ENCODE results near the gene CES3.
"Not testable (repeated sequence)": the region's sequence is repeated elsewhere in the genome, so short reads cannot be mapped to it uniquely, and the experiment has no call there.

Gene CES3

GRCh38 chr16:66973716-66974115, 12.7 kb downstream of the CES3 start:
- no peak for DNase-seq

- peak; percentile 13 for DNase-seq
These were observed 13.3 kb downstream of the CES3 start for GRCh38 chr16:66974156-66974931.

DNA sequence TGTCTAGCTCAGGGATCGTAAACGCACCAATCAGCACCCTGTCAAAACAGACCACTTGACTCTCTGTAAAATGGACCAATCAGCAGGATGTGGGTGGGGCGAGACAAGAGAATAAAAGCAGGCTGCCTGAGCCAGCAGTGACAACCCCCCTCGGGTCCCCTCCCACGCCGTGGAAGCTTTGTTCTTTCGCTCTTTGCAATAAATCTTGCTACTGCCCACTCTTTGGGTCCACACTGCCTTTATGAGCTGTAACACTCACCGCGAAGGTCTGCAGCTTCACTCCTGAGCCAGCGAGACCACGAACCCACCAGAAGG, 13.8 kb downstream of the CES3 start:
- peak; percentile 73 for DNase-seq

- no peak for DNase-seq
These were observed 14.3 kb downstream of the CES3 start for GRCh38 chr16:66975302-66975893.

DNA sequence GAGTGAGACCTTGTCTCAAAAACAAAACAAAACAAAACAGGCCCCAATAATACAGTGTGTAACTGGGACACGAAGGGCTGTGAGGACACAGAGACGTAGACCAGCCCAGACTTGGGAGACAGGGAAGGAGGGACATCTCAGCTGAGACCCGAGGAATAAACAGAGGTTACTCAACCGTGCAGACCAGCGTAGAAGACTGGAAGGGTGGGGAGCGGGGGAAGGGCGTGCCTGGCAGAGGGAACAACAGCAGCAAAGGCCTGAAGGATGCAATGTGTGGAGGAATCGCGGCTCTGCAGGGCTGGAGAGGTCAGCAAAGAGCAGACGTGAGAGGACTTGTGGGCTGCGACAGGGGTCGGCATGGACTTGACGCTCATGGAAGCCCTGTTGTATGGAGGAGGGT, 15.7 kb downstream of the CES3 start:
- no peak for DNase-seq

DNA sequence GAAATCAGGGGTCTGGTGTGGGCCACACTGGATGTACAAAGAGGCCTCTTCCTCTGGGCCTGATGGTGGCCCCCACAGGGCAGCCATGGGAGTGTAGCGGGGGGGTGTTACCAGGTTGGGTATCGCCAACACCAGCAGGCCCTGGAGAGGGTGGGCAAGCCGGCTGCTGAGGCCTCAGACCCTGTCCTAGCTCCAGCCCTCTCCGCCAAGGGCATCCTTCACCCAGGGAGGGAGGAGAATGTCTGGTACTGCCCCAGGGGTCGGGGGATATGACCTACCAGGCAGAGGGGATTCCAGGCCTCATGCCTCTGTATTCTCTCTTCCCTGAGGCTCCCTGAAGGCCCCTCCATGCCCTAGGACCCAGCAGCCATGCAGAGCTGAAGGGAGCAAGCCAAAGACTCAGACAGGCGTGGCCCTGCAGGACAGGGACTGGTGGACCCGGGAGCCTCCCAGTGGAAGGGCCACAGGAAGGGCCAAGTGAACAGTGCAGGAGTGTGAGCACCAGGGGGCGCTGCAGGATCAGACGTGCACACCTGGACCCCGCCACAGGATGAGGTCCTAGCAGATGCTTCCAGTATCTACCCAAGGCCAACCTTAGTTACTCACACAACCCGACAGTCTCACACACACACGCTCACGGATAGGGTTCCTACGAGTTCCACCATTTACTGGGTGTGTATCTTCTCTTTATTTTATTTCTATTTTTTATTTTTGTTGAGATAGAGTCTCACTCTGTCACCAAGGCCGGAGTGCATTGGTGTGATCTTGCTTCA, 16.5 kb downstream of the CES3 start:
- DNase-seq: peak; percentile 75

DNA sequence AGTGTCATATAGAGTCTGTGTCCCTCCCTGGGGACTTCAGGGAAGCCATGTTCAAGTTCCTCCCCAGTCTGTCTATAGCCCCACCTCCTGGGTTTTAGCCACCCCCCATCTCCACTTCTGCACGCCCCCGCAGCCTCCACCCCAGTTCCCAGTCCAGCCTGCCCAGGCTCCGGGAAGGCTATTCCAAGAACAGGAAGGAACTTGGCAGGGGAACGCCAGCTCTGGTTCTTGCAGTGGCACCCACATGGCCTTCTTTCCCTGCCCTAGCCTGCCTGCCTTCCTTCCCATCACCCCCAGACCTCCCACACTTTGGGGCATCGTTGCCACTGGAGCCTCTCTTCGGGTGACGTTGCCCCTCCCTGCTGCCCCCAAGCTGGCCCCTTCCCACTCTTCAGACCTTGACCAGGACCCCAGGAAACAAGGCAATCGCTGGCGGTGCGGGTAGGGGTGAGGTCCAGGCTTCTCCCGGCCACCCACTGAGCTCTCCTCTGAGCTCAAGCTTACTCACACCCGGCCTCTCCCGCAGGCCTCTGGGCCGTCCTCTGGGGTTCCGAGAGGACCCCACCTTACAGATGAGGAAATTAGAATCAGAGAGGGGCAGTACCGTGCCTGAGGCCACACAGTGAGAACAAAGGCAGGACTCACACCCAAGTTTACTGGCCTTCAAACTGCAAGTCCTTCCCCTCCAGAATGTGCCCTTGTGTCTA, 18.1 kb downstream of the CES3 start:
- DNase-seq: no peak

DNA sequence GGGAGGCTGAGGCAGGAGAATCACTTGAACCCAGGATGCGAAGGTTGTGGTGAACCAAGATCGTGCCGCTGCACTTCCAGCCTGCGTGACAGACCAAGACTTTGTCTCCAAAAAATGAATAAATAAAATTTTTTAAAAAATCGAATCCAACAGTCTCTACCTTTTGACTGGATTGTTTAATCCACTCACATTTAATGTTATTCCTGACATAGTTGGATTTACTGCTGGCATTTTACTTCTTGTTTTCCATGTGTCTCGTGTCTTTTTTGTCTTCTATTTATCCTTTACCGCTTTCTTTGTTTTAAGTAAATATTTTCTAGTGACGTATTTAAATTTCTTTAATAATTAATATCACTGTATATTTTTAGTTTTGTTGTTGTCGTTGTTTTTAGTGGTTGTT, 22.0 kb downstream of the CES3 start:
- no peak for DNase-seq

DNA sequence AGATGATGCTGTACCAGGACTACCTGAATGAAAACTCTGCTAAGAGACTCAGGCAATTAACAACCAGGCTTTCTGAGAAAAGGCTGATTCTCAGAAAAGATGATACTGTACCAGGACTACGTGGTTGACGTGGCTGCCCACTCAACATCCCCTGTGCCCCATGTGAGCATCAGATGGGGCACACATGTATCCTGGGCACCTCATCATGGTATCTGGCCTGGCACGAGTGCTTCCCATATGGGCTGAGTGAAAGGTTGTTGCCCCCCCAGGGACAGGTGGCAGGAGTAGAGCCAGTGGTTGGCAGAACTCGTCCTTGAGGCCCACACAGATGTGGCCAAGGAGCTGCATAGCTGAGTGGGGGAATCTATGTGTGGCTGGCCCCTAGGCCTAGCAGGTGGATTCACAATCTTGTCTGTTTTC, 23.8 kb downstream of the CES3 start:
- DNase-seq: no peak

DNA sequence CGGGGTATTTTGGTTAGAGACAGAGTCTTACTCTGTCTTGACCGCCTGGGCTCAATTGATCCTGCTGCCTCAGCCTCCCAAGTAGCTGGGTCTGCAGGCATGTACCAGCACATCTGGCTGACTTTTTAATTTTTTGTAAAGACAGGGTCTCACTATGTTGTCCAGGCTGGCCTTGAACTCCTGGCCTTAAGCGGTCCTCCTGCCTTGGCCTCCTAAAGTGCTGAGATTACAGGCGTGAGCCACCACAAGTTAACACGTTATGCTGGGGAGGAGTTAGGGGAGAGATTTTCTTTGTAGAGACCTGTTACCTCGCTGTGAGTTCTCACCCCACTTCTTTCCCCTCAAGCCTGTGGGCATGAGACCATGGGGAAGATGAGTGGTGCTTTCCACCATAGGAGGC, 25.5 kb downstream of the CES3 start:
- no peak for DNase-seq

- no peak for DNase-seq
These were observed 27.2 kb downstream of the CES3 start, which contains the start of gene CES4A for GRCh38 chr16:66988197-66988788. TSS of gene CES4A (plus strand) at chr16:66988589. CDS start at chr16:66988773, 184 bp downstream.

DNA sequence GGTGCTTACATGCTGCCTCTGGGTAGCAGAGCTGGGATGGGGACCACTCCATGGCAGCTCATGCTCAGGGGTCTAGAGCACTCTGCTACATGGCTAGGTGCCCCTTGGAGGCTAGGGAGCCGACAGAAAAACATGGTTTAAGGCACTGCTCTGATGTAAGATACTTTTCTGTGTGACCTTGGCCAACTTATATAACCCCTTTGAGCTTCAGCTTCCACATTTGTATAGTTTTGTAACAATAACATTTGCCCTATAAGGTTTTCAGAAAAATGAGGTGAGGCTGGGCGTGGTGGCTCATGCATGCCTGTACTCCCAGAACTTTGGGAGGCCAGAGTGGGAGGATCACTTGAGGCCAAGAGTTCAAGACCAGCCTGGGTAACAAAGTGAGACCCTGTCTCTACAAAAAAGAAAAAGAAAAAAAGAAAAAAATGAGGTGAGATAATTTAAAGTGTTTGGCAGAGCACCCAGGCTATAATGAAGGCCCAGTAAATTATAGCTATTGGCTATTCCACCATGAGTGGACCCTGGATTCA, 30.5 kb downstream of the CES3 start:
- no peak for DNase-seq

DNA sequence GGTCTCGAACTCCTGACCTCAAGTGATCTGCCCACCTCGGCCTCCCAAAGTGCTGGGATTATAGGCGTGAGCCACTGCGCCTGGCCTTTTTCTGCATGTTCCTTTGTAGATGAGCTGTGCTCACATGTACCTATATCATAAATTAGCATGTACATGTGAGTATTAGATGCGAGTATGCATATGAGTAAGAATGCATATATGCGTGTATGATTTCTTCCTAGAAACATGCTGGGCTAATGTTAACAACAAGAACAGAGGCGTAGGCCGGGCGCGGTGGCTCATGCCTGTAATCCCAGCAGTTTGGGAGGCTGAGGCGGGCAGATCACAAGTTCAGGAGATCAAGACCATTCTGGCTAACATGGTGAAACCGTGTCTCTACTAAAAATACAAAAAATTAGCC, 32.5 kb downstream of the CES3 start:
- not testable (repeated sequence) for DNase-seq

- DNase-seq: no peak
These were observed 35.4 kb downstream of the CES3 start for GRCh38 chr16:66996324-66996982.

GRCh38 chr16:66996983-66997358, 35.9 kb downstream of the CES3 start:
- DNase-seq: no peak

DNA sequence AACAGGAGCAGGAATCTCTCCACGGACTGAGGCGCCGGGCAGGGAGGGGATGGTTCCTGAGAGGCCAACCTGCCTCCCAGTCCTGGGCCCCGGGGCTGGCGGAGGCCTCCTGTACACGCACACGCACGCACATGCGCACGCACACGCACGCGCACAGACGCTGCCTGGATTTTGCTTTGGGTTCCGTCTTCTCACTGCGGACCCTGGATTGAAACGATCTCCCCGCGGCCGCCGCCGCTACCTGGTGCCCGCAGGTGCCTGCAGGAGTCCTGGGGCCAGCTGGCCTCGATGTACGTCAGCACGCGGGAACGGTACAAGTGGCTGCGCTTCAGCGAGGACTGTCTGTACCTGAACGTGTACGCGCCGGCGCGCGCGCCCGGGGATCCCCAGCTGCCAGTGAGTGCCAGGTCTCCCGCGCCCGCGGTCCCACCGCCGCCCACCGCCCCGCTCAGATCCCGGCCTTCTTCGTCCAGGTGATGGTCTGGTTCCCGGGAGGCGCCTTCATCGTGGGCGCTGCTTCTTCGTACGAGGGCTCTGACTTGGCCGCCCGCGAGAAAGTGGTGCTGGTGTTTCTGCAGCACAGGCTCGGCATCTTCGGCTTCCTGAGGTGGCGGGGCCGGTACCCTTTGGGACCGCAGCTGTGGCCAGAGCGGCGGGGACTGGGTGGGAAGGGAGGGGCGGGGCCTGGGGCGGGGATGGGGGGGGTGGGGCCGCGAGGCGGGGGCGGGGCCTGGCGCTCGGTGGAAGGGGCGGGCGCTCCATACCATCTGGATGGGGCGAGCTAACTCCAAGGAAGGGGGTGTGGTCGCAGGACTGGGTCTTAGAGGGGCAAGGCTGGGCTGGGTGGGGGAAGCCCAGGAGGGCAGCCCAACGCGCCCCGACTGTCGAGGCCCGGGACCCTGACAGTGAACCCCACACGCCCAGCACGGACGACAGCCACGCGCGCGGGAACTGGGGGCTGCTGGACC, 39.6 kb downstream of the CES3 start:
- peak; percentile 70 for DNase-seq

DNA sequence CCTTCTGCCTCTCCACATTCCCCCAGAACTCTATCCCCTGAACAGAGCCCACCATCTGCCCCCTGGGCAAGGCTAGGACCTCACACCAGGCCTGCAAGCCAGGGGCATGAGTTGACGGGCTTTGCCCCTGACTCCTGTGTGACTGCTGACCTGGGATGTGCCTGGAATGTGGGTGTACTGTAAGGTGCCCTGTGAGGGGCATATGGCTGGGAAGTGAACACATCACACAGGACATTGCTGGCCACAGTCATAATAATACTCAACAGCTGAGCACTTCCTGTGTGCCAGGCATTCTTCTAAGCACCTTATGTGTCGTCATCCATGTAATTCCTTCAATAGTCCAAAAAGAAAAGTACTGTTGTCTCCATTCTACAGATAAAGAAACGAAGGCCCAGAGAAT, 40.7 kb downstream of the CES3 start:
- no peak for DNase-seq

- no peak for DNase-seq
These were observed 46.0 kb downstream of the CES3 start for GRCh38 chr16:67006930-67007658.

DNA sequence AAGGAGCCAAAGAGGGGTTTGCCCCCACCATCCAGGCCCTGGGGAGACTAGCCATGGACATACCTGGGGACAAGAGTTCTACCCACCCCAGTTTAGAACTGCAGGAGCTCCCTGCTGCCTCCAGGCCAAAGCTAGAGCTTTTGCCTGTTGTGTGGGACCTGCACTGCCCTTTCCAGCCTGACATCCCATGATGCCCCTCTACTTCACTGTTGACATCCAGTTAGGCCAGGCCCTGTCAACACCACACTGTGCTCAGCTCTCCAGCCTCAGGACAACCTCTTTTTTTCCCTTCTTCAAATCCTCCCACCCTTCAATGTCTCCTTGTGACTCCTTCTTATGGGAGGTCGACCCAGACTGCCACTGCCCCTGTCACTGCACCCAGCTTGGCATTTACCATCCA, 48.1 kb downstream of the CES3 start:
- no peak for DNase-seq

DNA sequence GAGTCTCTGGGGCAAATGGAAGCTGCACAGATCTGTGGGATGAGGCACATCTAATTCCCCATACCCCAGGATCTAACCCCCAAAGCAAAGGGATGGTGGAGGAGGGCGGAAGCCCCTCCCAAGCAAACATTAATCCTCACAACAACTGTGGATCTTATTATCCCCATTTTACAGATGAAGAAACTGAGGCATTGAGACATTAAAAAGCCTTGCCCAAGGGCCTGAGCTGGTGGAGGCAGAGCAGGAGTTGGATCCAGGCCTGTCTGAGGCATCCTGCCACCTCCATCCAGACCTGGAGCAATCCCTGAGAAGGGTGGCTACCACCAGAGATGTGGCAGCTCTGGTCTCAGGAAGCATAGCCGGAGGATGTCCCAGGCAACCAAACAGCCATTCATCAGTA, 50.2 kb downstream of the CES3 start:
- DNase-seq: no peak

Measured in NCI-H69 (cell line).